ENCODE data around the gene SLCO2A1.

Gene SLCO2A1

GRCh38 chr3:134035836-134036235 is 6.1 kb upstream of the SLCO2A1 start:
- no peak for DNase-seq (ENCODE audit: extremely low read depth in 1 of 2, low read depth in 1 of 2)

GRCh38 chr3:134034005-134034785 is 4.5 kb upstream of the SLCO2A1 start:
- no peak for DNase-seq (ENCODE audit: extremely low read depth in 1 of 2, low read depth in 1 of 2)

GRCh38 chr3:134033315-134033996 is 3.7 kb upstream of the SLCO2A1 start:
- no peak for DNase-seq (ENCODE audit: extremely low read depth in 1 of 2, low read depth in 1 of 2)

GRCh38 chr3:134031348-134031915 is 1.7 kb upstream of the SLCO2A1 start:
- no peak for DNase-seq (ENCODE audit: extremely low read depth in 1 of 2, low read depth in 1 of 2)

GRCh38 chr3:134030379-134031347 is 938 bp upstream of the SLCO2A1 start:
- DNase-seq (ENCODE audit: extremely low read depth in 1 of 2, low read depth in 1 of 2) = no peak

- DNase-seq (ENCODE audit: extremely low read depth in 1 of 2, low read depth in 1 of 2) = no peak
Measured at GRCh38 chr3:134029256-134029733, 430 bp downstream of the SLCO2A1 start.

- DNase-seq (ENCODE audit: extremely low read depth in 1 of 2, low read depth in 1 of 2) = no peak
Measured at GRCh38 chr3:134028486-134029255, 1.1 kb downstream of the SLCO2A1 start.

- no peak for DNase-seq (ENCODE audit: extremely low read depth in 1 of 2, low read depth in 1 of 2)
Measured at GRCh38 chr3:134027631-134028030, 2.1 kb downstream of the SLCO2A1 start.

GRCh38 chr3:134020135-134020680 is 9.5 kb downstream of the SLCO2A1 start:
- no peak for DNase-seq (ENCODE audit: extremely low read depth in 1 of 2, low read depth in 1 of 2)

- no peak for DNase-seq (ENCODE audit: extremely low read depth in 1 of 2, low read depth in 1 of 2)
Measured at GRCh38 chr3:134018850-134019249, 10.9 kb downstream of the SLCO2A1 start.

- DNase-seq (ENCODE audit: extremely low read depth in 1 of 2, low read depth in 1 of 2) = no peak
Measured at GRCh38 chr3:134018406-134018805, 11.3 kb downstream of the SLCO2A1 start.

GRCh38 chr3:134017490-134017889 is 12.2 kb downstream of the SLCO2A1 start:
- DNase-seq (ENCODE audit: extremely low read depth in 1 of 2, low read depth in 1 of 2) = no peak

- DNase-seq (ENCODE audit: extremely low read depth in 1 of 2, low read depth in 1 of 2) = no peak
Measured at GRCh38 chr3:134014270-134014669, 15.5 kb downstream of the SLCO2A1 start.

- DNase-seq (ENCODE audit: extremely low read depth in 1 of 2, low read depth in 1 of 2) = no peak
Measured at GRCh38 chr3:134013280-134013679, 16.4 kb downstream of the SLCO2A1 start.

GRCh38 chr3:134009345-134010000 is 20.3 kb downstream of the SLCO2A1 start:
- no peak for DNase-seq (ENCODE audit: extremely low read depth in 1 of 2, low read depth in 1 of 2)

- no peak for DNase-seq (ENCODE audit: extremely low read depth in 1 of 2, low read depth in 1 of 2)
Measured at GRCh38 chr3:134008630-134009156, 21.0 kb downstream of the SLCO2A1 start.

- DNase-seq (ENCODE audit: extremely low read depth in 1 of 2, low read depth in 1 of 2) = no peak
Measured at GRCh38 chr3:134007819-134008218, 21.9 kb downstream of the SLCO2A1 start.

GRCh38 chr3:134004841-134005240 is 24.9 kb downstream of the SLCO2A1 start:
- no peak for DNase-seq (ENCODE audit: extremely low read depth in 1 of 2, low read depth in 1 of 2)

- DNase-seq (ENCODE audit: extremely low read depth in 1 of 2, low read depth in 1 of 2) = no peak
Measured at GRCh38 chr3:134003066-134003465, 26.7 kb downstream of the SLCO2A1 start.
